Measurements from ENCODE around the gene MRPL16. TPM values are rescaled to one million over a fixed set of nuclear protein-coding genes. Genes with fewer than 3 reads are reported as not detected.

MRPL16 gene
- polyA plus RNA-seq, 1 donor from 2014 or later = 33.2 TPM

- H3K4me2 ChIP-seq (ENCODE audit: low read length) = no peak overlapping the region
Measured at GRCh38 chr11:59813364-59813763, 2.8 kb upstream of the MRPL16 start.

GRCh38 chr11:59812220-59812619 lies 1.6 kb upstream of the MRPL16 start:
- no peaks in the 10 kb centered on the region for H3K79me2 ChIP-seq (replicated peaks; ENCODE audit: insufficient read depth, low read length)
- H3K4me2 ChIP-seq (ENCODE audit: low read length) = no peak overlapping the region
- H3K27me3 ChIP-seq (ENCODE audit: insufficient read depth, low read depth, low read length) = no peaks in the 10 kb centered on the region
- no peaks in the 10 kb centered on the region for H3F3A ChIP-seq (ENCODE audit: insufficient read depth, low read length, poor library complexity, severe bottlenecking)
- H3K4me3 ChIP-seq (ENCODE audit: low read length) = no peak overlapping the region
- H3K27ac ChIP-seq (ENCODE audit: low read length) = no peak overlapping the region
- H3K9ac ChIP-seq (ENCODE audit: low read length) = no peak overlapping the region
- H2AFZ ChIP-seq (ENCODE audit: low read depth, low read length) = no peak overlapping the region
- no peaks in the 10 kb centered on the region for H4K20me1 ChIP-seq (ENCODE audit: insufficient read depth)
- no peaks in the 10 kb centered on the region for H3K36me3 ChIP-seq (ENCODE audit: insufficient read depth, low read length)
- TF ChIP-seq MXI1 (conservative IDR thresholded peaks at IDR 0.05; ENCODE audit: poor library complexity, severe bottlenecking) (no peak), REST (IDR thresholded peaks at IDR 0.05; ENCODE audit: borderline replicate concordance) (no peak), POLR2AphosphoS5 (IDR thresholded peaks at IDR 0.05) (no peak), SMC3 (conservative IDR thresholded peaks at IDR 0.05; ENCODE audit: poor library complexity) (no peak), RAD21 (conservative IDR thresholded peaks at IDR 0.05) (no peak), TAF1 (IDR thresholded peaks at IDR 0.05; ENCODE audit: low read depth) (no peak), EZH2 (IDR thresholded peaks at IDR 0.05; ENCODE audit: borderline replicate concordance, insufficient read depth, low read length, poor library complexity, severe bottlenecking) (no peak), EP300 (conservative IDR thresholded peaks at IDR 0.05; ENCODE audit: poor library complexity, severe bottlenecking) (no peak), CTCF (IDR thresholded peaks at IDR 0.05; ENCODE audit: poor library complexity, severe bottlenecking) (no peak)
- H3K9me3 ChIP-seq (ENCODE audit: low read length) = no peaks in the 10 kb centered on the region
- no peaks in the 10 kb centered on the region for H3K9me2 ChIP-seq (ENCODE audit: insufficient read depth, low read length)

More at GRCh38 chr11:59813364-59813763, 2.8 kb upstream of the MRPL16 start:
- H2AFZ ChIP-seq (ENCODE audit: low read depth, low read length) = no peak overlapping the region
- no peak overlapping the region for H3K4me3 ChIP-seq (ENCODE audit: low read length)
- H4K20me1 ChIP-seq (ENCODE audit: insufficient read depth) = no peaks in the 10 kb centered on the region
- H3K9ac ChIP-seq (ENCODE audit: low read length) = no peak overlapping the region
- no peaks in the 10 kb centered on the region for H3K36me3 ChIP-seq (ENCODE audit: insufficient read depth, low read length)
- H3K9me2 ChIP-seq (ENCODE audit: insufficient read depth, low read length) = no peaks in the 10 kb centered on the region
- H3K27me3 ChIP-seq (ENCODE audit: insufficient read depth, low read depth, low read length) = no peaks in the 10 kb centered on the region
- TF ChIP-seq REST (IDR thresholded peaks at IDR 0.05; ENCODE audit: borderline replicate concordance) = no peak
- TF ChIP-seq MXI1 (conservative IDR thresholded peaks at IDR 0.05; ENCODE audit: poor library complexity, severe bottlenecking) = no peak
- TF ChIP-seq EP300 (conservative IDR thresholded peaks at IDR 0.05; ENCODE audit: poor library complexity, severe bottlenecking) = no peak
- no peak for TF ChIP-seq POLR2AphosphoS5 (IDR thresholded peaks at IDR 0.05)
- no peak overlapping the region for H3K27ac ChIP-seq (ENCODE audit: low read length)
- H3F3A ChIP-seq (ENCODE audit: insufficient read depth, low read length, poor library complexity, severe bottlenecking) = no peaks in the 10 kb centered on the region
- no peaks in the 10 kb centered on the region for H3K79me2 ChIP-seq (replicated peaks; ENCODE audit: insufficient read depth, low read length)
- H3K9me3 ChIP-seq (ENCODE audit: low read length) = no peaks in the 10 kb centered on the region
